ENCODE measurements around the gene SDK1.
"Not testable (repeated sequence)": the region's sequence is repeated elsewhere in the genome, so short reads cannot be mapped to it uniquely, and the experiment has no call there.

Gene SDK1

GRCh38 chr7:3683546-3684539 lies 382.8 kb downstream of the SDK1 start:
- no peak for DNase-seq

DNA sequence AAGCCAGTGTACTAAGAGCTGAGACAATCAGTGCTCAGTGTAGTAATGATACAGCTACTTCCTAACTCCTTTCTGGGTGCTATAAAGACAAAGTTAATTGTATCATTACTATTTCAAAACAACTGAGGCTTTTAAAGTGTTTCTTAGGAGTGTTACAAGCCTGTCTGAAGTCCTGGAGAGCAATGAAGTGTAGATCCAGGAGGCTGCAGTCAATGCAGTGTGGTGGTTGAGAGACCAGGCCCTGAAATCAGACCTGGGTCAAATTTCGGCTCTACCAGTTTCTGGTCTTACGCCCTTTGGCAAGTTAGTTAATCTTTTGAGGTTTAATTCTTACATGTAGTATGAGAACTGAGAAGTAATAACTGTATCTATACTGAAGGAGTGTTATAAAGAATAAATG lies 387.0 kb downstream of the SDK1 start:
- DNase-seq = no peak

GRCh38 chr7:3688842-3689241 lies 387.8 kb downstream of the SDK1 start:
- DNase-seq = no peak

DNA sequence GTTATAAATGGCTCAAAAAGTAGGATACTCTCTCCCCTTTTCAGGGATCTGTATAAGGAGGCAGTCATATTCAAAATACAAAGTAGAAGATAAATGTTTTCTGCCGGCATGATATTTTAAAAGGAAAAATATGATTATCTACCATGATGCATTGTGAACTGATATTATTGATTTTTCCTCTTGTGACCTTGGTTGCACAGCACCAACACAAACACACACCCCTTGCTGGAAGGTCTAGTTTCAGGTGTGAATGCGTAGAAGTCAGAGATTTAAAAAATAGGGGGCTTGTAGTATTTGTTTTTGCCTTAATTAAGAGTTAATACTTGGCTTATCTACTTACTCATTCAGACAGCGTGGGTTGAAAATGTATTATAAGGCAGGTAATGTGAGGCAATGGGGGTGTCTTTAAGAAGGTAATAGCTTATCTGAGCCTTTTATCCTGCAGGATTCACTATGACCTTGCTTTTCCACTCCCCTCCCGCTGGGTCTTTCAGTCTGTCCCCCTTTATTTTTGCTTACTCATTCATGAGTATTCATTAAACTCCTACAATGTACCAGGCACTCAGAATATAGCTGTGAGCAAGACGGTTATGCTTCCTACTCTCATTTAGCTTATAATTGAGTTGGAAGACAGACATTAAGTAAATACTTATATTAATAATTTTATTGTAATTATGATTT lies 390.6 kb downstream of the SDK1 start:
- no peak for DNase-seq

GRCh38 chr7:3695602-3696001 lies 394.6 kb downstream of the SDK1 start:
- no peak for DNase-seq

GRCh38 chr7:3696113-3696512 lies 395.1 kb downstream of the SDK1 start:
- DNase-seq = no peak

DNA sequence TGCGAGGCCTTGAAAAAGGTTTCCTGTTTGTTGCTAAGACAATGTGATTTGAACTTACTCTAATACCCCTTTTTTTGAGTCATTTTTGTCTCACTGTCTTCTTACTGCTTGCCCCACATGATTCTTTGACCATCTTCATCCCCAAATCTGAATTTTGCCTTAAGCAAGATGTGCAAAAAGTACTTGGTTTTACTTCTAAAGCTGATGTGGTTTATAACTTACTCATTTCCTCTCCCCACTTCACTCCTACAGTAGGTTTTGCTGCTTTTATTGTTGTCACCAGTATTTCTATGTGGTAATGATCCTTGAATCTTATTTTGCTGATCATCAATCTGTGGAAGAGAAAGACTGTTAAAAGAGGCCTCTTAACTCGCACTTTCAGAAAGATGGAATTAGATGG lies 396.4 kb downstream of the SDK1 start:
- DNase-seq = no peak

- no peak for DNase-seq
Observed at GRCh38 chr7:3705258-3705657, 404.2 kb downstream of the SDK1 start.

DNA sequence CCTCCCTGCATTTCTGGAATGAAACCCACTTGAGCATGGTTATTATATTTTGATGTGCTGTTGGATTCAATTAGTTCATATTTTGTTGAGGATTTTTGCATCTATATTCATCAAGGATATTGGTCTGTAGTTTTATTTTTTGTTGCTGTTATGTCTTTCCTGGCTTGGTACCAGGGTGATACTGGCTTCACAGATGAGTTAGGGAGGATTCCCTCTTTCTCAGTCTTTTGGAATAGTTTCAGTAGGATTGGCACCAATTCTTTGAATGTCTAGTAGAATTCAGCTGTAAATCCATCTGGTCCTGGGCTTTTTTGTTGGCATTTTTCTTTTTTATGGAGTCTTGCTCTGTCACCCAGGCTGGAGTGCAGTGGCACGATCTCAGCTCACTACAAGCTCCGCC lies 405.0 kb downstream of the SDK1 start:
- not testable (repeated sequence) for DNase-seq

DNA sequence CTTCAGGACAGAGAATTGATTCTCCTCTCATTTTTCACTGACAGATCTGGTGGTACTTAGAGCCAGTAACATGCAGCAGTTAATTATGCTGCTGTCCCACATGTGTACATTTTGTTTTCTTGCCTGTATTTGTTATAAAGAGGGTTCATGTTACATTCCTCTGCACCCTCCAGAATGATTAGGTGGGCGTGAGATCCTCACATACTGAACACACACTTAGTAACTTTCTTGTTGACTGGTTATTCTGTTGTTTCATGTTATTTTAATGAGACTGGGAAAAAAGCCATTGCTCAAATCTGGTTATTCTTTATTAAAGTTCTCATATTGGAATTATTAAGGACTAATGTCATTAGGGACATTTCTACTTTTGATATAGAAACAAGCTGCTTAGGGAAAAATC lies 409.1 kb downstream of the SDK1 start:
- DNase-seq = no peak

DNA sequence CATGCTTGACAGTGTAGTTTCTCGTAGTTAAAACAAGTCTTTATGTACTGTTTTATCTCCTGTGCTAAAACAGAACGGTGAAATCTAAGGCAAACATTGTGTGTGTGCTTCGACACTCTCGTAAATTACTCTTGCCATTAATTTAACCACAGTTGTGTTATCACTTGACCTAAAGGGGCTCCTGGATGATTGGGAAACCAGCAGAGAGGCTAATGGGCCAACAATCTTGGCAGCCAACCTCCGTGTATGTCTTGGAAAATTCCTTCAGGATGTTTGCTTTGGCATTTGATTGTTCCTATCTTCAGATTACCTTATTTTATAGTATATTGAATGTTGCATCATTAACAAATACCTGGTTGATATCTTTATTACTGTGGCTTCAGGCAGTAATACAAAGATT lies 409.5 kb downstream of the SDK1 start:
- DNase-seq = no peak

DNA sequence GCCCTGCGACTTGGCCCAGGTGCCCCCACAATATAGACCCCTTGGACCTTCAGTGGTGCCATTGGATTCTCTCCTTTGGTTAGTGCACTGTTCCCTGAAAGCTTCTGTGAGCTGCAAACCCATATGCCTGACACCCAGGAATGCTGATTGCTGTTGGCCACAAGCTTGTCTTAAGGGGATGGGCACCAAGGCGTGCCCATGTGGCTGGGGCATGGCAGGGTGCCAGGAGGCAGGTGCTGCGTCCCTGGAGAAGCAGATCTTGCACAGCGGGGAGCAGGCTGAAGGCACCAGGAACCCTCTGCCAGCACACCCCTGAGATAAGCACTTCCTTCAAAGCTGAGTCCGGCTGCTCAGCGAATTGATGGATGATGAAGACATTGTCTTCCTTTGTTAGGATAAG lies 411.8 kb downstream of the SDK1 start:
- DNase-seq = no peak

- no peak for DNase-seq
Observed at GRCh38 chr7:3721422-3721821, 420.4 kb downstream of the SDK1 start.

- peak; percentile 45 for DNase-seq
Observed at GRCh38 chr7:3722396-3722922, 421.4 kb downstream of the SDK1 start.

- peak; percentile 47 for DNase-seq
Observed at GRCh38 chr7:3725155-3726059, 424.4 kb downstream of the SDK1 start.

DNA sequence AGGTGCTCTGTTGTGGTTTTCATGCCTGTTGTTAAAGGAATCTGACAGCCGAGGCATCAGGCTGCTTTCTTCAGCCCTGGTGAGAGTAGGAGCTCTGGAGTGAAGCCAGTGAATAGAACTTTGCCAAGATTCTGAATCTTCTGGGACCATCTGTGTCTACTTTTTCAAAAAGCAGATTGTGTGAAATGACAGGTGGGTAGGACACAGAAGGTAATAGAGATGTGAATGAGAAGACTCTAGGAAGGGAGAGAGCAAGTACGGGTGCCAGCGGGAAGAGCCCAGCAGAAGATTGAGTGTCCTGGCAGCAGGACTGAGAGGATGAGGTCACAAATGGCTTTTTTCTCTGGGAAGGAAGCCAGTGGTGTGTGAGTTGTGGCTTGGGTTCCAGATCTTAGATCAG lies 429.2 kb downstream of the SDK1 start:
- DNase-seq = peak; percentile 80

- no peak for DNase-seq
Observed at GRCh38 chr7:3732395-3733005, 431.4 kb downstream of the SDK1 start.

DNA sequence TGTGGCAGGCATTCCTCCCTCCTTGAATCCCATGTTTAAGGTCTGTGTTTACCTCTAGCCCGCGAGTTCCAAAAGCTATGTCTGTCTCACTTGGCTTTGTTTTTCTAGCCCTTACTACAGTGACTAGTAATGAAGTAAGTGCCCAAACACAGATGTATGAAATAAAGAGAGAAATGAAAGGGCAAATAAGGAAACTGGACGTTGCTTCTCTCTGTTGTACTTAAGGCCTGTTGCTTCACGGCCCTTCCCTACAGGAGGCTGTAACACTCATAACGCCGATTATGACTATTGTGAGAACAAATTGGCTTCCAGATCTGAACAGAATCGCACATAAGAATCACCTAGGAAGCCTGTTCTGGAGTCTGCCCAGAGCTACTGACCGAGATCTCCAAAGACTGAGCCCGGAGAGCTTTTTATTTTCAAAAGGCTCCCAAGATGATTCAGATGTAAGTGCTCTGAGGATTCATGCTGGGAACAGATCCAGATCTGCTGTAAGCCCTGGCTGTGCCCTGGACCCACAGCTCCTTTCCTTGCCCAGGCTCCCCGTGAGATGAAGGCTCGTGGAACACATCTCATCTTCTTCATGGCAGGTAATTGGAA lies 432.6 kb downstream of the SDK1 start:
- DNase-seq = no peak

DNA sequence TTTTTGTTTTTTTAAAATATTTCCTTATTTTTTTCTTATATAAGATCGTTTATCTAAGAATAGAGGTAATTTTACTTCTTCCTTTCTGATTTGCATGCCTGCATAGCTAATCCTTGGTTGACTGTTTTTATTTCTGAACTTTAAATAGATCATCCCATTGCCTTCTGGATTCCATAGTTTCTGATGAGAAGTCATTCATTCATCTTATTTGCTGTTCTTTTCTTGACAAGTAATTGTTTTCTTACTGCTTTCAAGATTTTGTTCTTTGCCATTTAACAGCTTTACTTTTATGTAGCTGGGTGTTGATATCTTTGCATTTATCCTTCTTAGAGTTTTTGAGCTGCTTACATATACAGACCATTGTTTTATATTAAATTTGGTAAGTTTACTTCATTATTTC lies 437.9 kb downstream of the SDK1 start:
- DNase-seq = no peak

- no peak for DNase-seq
Observed at GRCh38 chr7:3739983-3740382, 438.9 kb downstream of the SDK1 start.

DNA sequence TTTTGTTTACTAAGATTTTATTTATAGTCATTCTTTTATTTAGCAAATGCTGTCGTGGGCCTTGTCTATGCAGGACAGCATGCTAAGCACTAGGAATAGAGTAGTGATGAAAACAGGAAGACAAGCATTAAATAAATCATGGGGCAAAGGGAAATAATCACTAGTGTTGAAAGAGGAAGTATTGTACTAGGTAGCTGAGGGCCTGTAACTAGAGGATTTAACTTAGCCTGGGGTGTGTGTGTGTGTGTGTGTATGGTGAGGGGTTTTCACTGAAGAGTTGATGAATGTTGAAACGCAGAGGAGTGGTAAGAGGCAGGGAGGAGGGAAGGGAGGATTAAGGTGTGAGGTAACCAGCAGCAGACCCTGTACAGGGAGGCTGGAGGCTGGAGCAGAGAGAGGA lies 446.4 kb downstream of the SDK1 start:
- no peak for DNase-seq

DNA sequence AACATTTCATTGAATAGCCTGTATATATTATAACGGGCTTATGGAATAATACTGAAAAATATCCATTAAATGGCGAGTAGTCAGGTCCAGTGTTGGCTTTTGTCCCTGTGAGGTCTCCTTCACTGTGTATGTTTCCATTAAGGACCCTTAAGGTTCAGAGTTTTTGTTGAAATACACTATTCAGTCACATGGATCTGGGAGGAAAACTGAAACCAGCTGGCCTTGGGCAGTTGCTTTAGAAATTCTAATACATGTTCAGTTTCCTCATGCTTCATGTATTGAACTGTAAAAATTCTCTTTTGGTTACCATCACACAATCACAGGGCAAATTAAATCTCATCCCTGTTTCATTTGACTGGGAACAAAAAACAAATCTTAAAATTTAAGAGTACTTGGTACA lies 447.3 kb downstream of the SDK1 start:
- no peak for DNase-seq

Data from right hindlimb (tissue), 1 donor.